GM21723 (cell line): ENCODE measurements around the gene DDX11.
"Not testable (repeated sequence)": the region's sequence is repeated elsewhere in the genome, so short reads cannot be mapped to it uniquely, and the experiment has no call there.

ENCODE experiments used
- ATAC-seq: cut with Tn5 transposase; IDR thresholded peaks from one replicate; pipeline ENCODE4 v1.9.1; 2021; ENCODE audit warnings: mild to moderate bottlenecking, moderate library complexity; ENCODE audit not compliant: unreplicated experiment

DDX11 gene

GRCh38 chr12:31066196-31066595 lies 7.5 kb upstream of the DDX11 start:
- ATAC-seq: not testable (repeated sequence)

- ATAC-seq: not testable (repeated sequence)
These were observed 6.0 kb upstream of the DDX11 start for GRCh38 chr12:31067656-31068055.

GRCh38 chr12:31070971-31071740 lies 2.5 kb upstream of the DDX11 start:
- ATAC-seq: not testable (repeated sequence)

- not testable (repeated sequence) for ATAC-seq
These were observed 698 bp upstream of the DDX11 start for GRCh38 chr12:31072962-31073361.

GRCh38 chr12:31074333-31074874 lies 744 bp downstream of the DDX11 start:
- peak; percentile 40 for ATAC-seq

GRCh38 chr12:31076150-31076549 lies 2.5 kb downstream of the DDX11 start:
- ATAC-seq: not testable (repeated sequence)

GRCh38 chr12:31077095-31077494 lies 3.4 kb downstream of the DDX11 start:
- ATAC-seq: not testable (repeated sequence)

GRCh38 chr12:31077998-31078397 lies 4.3 kb downstream of the DDX11 start:
- not testable (repeated sequence) for ATAC-seq

GRCh38 chr12:31079421-31079820 lies 5.8 kb downstream of the DDX11 start:
- ATAC-seq: not testable (repeated sequence)

GRCh38 chr12:31080221-31080620 lies 6.6 kb downstream of the DDX11 start:
- ATAC-seq: not testable (repeated sequence)

GRCh38 chr12:31081274-31081673 lies 7.6 kb downstream of the DDX11 start:
- not testable (repeated sequence) for ATAC-seq

- ATAC-seq: not testable (repeated sequence)
These were observed 10.6 kb downstream of the DDX11 start for GRCh38 chr12:31084241-31084640.

GRCh38 chr12:31086032-31086431 lies 12.4 kb downstream of the DDX11 start:
- ATAC-seq: not testable (repeated sequence)

- not testable (repeated sequence) for ATAC-seq
These were observed 13.8 kb downstream of the DDX11 start for GRCh38 chr12:31087486-31087885.

GRCh38 chr12:31087956-31088355 lies 14.3 kb downstream of the DDX11 start:
- not testable (repeated sequence) for ATAC-seq

GRCh38 chr12:31089072-31089471 lies 15.4 kb downstream of the DDX11 start:
- no peak for ATAC-seq

- ATAC-seq: not testable (repeated sequence)
These were observed 18.0 kb downstream of the DDX11 start for GRCh38 chr12:31091629-31092028.

- ATAC-seq: not testable (repeated sequence)
These were observed 19.1 kb downstream of the DDX11 start for GRCh38 chr12:31092718-31093117.

GRCh38 chr12:31095080-31095860 lies 21.6 kb downstream of the DDX11 start:
- ATAC-seq: not testable (repeated sequence)

GRCh38 chr12:31096251-31097065 lies 22.8 kb downstream of the DDX11 start:
- ATAC-seq: not testable (repeated sequence)

GRCh38 chr12:31097819-31098218 lies 24.2 kb downstream of the DDX11 start:
- ATAC-seq: not testable (repeated sequence)
